ENCODE measurements around the gene PAK5. TPM values are rescaled to one million over a fixed set of nuclear protein-coding genes. Genes with fewer than 3 reads are reported as not detected.

The PAK5 gene
- polyA plus RNA-seq, 1 donor from 2014 or later: 7.2 TPM

Other genes with a start within 250 kb of the PAK5 start
- 5.1 TPM for gene ANKEF1, start 195.9 kb upstream of the PAK5 start, polyA plus RNA-seq (ENCODE audit: insufficient read depth, low read depth, low replicate concordance)

Measured in brain (organoid and tissue), 1 donor.